Cardiac fibroblast (primary cell): Measurements from ENCODE around the gene DENND5B.

Source experiments
- DNase-seq, 2 donors: peaks; one replicate each; pipeline versions ENCODE4 v3.0.0 to v3.0.0-alpha.2; 2010; ENCODE audit warnings: low read depth in 2 of 2
- H3K4me3 ChIP-seq, 2 donors: replicated peaks in 1 of 2; 1 replicate in 1 of 2; 2 replicates in 1 of 2; pipeline ENCODE4 v1.5.1; 2011; ENCODE audit warnings: low read depth in 2 of 2, low read length in 2 of 2, mild to moderate bottlenecking in 2 of 2, moderate library complexity in 1 of 2
- CTCF ChIP-seq: IDR thresholded peaks from one replicate; pipeline ENCODE4 v1.5.1; 2011; ENCODE audit warnings: low read depth, mild to moderate bottlenecking, low read length, inconsistent platforms

Gene DENND5B

GRCh38 chr12:31371256-31371620 lies 219.7 kb downstream of the DENND5B start:
- no peak overlapping the region for H3K4me3 ChIP-seq
- no peak for TF ChIP-seq CTCF
- DNase-seq = no peak

- peak; percentile 25 to 48 for DNase-seq
- TF ChIP-seq CTCF = no peak
Observed at GRCh38 chr12:31370531-31371255, 220.2 kb downstream of the DENND5B start.

GRCh38 chr12:31369712-31370521 lies 221.0 kb downstream of the DENND5B start:
- DNase-seq = peak; percentile 63 to 75
- no peak for TF ChIP-seq CTCF
- H3K4me3 ChIP-seq = peak overlapping the region in 1 of 2 donors; percentile 21

More at GRCh38 chr12:31370531-31371255, 220.2 kb downstream of the DENND5B start:
- H3K4me3 ChIP-seq = no peak overlapping the region

- no peak overlapping the region for H3K4me3 ChIP-seq
- TF ChIP-seq CTCF = no peak
- peak in 1 of 2 donors; percentile 5 for DNase-seq
Observed at GRCh38 chr12:31368666-31369361, 222.1 kb downstream of the DENND5B start.

GRCh38 chr12:31366104-31366621 lies 224.8 kb downstream of the DENND5B start:
- DNase-seq = no peak
- H3K4me3 ChIP-seq = no peak overlapping the region
- TF ChIP-seq CTCF = no peak

GRCh38 chr12:31363831-31364230 lies 227.1 kb downstream of the DENND5B start:
- TF ChIP-seq CTCF = no peak
- DNase-seq = no peak

More at GRCh38 chr12:31363831-31364230, 227.1 kb downstream of the DENND5B start:
- no peak overlapping the region for H3K4me3 ChIP-seq
